GM23338 (cell line): Measurements from ENCODE around the gene SPATS2.

Experiments used
- CREB1 ChIP-seq: fragments of 250-450 bp; sonication (Bioruptor Pico); IDR thresholded peaks from 2 replicates; pipeline ENCODE4 v1.5.0; 2020; ENCODE audit warnings: low read depth, mild to moderate bottlenecking, moderate library complexity
- EZH2 ChIP-seq: fragments of 200-600 bp; sonication (generic); IDR thresholded peaks from one replicate; pipeline ENCODE4 v1.8.0; 2017; ENCODE audit warnings: antibody characterized with exemption, mild to moderate bottlenecking, low read depth; ENCODE audit not compliant: unreplicated experiment
- EZH2phosphoT487 ChIP-seq: fragments of 200-600 bp; sonication (generic); IDR thresholded peaks from one replicate; pipeline ENCODE4 v1.8.1; 2018; ENCODE audit warnings: antibody characterized with exemption; ENCODE audit not compliant: unreplicated experiment
- JUNB ChIP-seq: IDR thresholded peaks from one replicate; pipeline ENCODE4 v1.6.1; 2016; ENCODE audit warnings: antibody characterized with exemption; ENCODE audit not compliant: unreplicated experiment
- POLR2AphosphoS5 ChIP-seq: IDR thresholded peaks from 2 replicates; pipeline ENCODE4 v1.6.1; 2016; ENCODE audit warnings: antibody characterized with exemption, low read depth
- TF ChIP-seq, protein P1 (sequence below), 2 experiments: fragments of 200-600 bp in 1 of 2; sonication (generic) in 1 of 2; conservative IDR thresholded peaks; 2 replicates each; pipeline versions ENCODE4 v1.5.1 to v1.6.1; 2016 to 2017; ENCODE audit warnings: antibody characterized with exemption in 2 of 2, low read depth in 2 of 2, mild to moderate bottlenecking in 2 of 2, moderate library complexity in 1 of 2
- TF ChIP-seq, protein P2 (sequence below): fragments of 250-450 bp; sonication (Bioruptor Pico); IDR thresholded peaks from 2 replicates; pipeline ENCODE4 v1.5.0; 2020; ENCODE audit warnings: mild to moderate bottlenecking, moderate library complexity
- TF ChIP-seq, protein P3 (sequence below): IDR thresholded peaks from 2 replicates; pipeline ENCODE4 v1.6.1; 2016; ENCODE audit warnings: antibody characterized with exemption
- TF ChIP-seq, protein P4 (sequence below): IDR thresholded peaks from one replicate; pipeline ENCODE4 v1.6.1; 2018; ENCODE audit warnings: antibody characterized with exemption; ENCODE audit not compliant: unreplicated experiment

DNA sequence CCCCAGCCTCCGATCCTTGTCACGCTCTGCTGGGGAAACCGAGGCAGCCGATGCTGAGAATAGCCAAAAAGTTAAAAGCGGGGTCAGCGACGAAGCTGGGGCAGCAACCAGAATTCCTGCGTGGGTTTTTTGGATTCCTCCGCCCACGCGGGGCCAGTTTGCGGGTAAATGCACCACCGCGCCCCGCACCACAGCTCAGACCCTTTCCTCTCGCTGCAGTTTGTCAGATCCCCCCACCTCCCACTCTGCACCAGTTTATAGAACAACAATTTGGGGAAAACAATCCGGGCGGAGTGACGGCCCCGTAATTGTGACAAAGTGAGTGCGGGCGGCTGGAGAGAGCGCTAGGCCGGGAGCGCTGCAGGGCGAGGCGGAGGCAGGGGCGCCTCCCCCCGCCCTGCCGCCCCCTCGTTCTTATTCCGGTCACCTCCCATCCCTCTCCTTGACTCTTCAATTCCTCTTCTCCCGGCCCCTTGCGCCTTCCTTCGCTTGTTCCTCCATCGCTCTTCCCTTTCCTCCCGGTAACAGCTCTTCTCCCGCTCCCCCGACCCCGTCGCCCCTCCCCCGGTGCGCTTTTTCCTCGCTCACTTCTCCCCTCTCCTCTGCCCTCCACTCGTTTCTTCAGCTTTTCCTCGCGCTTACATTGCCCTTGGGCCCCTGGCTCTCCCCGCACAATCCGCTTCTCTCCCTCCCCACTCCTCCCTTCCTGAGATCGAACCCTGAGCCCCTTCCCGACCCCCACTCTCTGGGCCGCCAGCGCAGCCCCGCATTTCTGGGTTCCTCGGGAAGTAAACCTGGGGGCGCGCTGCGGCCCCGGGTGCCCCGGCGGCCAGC, 21.2 kb upstream of the SPATS2 start:
- TF ChIP-seq, protein P1, sequence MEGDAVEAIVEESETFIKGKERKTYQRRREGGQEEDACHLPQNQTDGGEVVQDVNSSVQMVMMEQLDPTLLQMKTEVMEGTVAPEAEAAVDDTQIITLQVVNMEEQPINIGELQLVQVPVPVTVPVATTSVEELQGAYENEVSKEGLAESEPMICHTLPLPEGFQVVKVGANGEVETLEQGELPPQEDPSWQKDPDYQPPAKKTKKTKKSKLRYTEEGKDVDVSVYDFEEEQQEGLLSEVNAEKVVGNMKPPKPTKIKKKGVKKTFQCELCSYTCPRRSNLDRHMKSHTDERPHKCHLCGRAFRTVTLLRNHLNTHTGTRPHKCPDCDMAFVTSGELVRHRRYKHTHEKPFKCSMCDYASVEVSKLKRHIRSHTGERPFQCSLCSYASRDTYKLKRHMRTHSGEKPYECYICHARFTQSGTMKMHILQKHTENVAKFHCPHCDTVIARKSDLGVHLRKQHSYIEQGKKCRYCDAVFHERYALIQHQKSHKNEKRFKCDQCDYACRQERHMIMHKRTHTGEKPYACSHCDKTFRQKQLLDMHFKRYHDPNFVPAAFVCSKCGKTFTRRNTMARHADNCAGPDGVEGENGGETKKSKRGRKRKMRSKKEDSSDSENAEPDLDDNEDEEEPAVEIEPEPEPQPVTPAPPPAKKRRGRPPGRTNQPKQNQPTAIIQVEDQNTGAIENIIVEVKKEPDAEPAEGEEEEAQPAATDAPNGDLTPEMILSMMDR (conservative IDR thresholded peaks at IDR 0.05; ENCODE audit: low read depth in 2 of 2), result no peak
- TF ChIP-seq, protein P2, sequence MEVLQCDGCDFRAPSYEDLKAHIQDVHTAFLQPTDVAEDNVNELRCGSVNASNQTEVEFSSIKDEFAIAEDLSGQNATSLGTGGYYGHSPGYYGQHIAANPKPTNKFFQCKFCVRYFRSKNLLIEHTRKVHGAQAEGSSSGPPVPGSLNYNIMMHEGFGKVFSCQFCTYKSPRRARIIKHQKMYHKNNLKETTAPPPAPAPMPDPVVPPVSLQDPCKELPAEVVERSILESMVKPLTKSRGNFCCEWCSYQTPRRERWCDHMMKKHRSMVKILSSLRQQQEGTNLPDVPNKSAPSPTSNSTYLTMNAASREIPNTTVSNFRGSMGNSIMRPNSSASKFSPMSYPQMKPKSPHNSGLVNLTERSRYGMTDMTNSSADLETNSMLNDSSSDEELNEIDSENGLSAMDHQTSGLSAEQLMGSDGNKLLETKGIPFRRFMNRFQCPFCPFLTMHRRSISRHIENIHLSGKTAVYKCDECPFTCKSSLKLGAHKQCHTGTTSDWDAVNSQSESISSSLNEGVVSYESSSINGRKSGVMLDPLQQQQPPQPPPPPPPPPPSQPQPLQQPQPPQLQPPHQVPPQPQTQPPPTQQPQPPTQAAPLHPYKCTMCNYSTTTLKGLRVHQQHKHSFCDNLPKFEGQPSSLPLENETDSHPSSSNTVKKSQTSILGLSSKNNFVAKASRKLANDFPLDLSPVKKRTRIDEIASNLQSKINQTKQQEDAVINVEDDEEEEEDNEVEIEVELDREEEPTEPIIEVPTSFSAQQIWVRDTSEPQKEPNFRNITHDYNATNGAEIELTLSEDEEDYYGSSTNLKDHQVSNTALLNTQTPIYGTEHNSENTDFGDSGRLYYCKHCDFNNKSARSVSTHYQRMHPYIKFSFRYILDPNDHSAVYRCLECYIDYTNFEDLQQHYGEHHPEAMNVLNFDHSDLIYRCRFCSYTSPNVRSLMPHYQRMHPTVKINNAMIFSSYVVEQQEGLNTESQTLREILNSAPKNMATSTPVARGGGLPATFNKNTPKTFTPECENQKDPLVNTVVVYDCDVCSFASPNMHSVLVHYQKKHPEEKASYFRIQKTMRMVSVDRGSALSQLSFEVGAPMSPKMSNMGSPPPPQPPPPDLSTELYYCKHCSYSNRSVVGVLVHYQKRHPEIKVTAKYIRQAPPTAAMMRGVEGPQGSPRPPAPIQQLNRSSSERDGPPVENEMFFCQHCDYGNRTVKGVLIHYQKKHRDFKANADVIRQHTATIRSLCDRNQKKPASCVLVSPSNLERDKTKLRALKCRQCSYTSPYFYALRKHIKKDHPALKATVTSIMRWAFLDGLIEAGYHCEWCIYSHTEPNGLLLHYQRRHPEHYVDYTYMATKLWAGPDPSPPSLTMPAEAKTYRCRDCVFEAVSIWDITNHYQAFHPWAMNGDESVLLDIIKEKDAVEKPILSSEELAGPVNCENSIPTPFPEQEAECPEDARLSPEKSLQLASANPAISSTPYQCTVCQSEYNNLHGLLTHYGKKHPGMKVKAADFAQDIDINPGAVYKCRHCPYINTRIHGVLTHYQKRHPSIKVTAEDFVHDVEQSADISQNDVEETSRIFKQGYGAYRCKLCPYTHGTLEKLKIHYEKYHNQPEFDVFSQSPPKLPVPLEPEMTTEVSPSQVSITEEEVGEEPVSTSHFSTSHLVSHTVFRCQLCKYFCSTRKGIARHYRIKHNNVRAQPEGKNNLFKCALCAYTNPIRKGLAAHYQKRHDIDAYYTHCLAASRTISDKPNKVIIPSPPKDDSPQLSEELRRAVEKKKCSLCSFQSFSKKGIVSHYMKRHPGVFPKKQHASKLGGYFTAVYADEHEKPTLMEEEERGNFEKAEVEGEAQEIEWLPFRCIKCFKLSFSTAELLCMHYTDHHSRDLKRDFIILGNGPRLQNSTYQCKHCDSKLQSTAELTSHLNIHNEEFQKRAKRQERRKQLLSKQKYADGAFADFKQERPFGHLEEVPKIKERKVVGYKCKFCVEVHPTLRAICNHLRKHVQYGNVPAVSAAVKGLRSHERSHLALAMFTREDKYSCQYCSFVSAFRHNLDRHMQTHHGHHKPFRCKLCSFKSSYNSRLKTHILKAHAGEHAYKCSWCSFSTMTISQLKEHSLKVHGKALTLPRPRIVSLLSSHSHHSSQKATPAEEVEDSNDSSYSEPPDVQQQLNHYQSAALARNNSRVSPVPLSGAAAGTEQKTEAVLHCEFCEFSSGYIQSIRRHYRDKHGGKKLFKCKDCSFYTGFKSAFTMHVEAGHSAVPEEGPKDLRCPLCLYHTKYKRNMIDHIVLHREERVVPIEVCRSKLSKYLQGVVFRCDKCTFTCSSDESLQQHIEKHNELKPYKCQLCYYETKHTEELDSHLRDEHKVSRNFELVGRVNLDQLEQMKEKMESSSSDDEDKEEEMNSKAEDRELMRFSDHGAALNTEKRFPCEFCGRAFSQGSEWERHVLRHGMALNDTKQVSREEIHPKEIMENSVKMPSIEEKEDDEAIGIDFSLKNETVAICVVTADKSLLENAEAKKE (CRISPR knock-in tag), result no peak
- TF ChIP-seq EZH2phosphoT487 (peak; percentile 80), EZH2 (peak; percentile 95), JUNB (no peak), CREB1 (CRISPR knock-in tag) (no peak), POLR2AphosphoS5 (no peak)
- TF ChIP-seq, protein P3, sequence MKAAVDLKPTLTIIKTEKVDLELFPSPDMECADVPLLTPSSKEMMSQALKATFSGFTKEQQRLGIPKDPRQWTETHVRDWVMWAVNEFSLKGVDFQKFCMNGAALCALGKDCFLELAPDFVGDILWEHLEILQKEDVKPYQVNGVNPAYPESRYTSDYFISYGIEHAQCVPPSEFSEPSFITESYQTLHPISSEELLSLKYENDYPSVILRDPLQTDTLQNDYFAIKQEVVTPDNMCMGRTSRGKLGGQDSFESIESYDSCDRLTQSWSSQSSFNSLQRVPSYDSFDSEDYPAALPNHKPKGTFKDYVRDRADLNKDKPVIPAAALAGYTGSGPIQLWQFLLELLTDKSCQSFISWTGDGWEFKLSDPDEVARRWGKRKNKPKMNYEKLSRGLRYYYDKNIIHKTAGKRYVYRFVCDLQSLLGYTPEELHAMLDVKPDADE, result no peak
- TF ChIP-seq, protein P4, sequence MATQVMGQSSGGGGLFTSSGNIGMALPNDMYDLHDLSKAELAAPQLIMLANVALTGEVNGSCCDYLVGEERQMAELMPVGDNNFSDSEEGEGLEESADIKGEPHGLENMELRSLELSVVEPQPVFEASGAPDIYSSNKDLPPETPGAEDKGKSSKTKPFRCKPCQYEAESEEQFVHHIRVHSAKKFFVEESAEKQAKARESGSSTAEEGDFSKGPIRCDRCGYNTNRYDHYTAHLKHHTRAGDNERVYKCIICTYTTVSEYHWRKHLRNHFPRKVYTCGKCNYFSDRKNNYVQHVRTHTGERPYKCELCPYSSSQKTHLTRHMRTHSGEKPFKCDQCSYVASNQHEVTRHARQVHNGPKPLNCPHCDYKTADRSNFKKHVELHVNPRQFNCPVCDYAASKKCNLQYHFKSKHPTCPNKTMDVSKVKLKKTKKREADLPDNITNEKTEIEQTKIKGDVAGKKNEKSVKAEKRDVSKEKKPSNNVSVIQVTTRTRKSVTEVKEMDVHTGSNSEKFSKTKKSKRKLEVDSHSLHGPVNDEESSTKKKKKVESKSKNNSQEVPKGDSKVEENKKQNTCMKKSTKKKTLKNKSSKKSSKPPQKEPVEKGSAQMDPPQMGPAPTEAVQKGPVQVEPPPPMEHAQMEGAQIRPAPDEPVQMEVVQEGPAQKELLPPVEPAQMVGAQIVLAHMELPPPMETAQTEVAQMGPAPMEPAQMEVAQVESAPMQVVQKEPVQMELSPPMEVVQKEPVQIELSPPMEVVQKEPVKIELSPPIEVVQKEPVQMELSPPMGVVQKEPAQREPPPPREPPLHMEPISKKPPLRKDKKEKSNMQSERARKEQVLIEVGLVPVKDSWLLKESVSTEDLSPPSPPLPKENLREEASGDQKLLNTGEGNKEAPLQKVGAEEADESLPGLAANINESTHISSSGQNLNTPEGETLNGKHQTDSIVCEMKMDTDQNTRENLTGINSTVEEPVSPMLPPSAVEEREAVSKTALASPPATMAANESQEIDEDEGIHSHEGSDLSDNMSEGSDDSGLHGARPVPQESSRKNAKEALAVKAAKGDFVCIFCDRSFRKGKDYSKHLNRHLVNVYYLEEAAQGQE, result no peak
